ENCODE measurements around the gene CLTCL1.
A peak's percentile ranks its signal among the peaks of the same experiment; 100 is the strongest.
"Not testable (repeated sequence)": the region's sequence is repeated elsewhere in the genome, so short reads cannot be mapped to it uniquely, and the experiment has no call there.

CLTCL1 gene

GRCh38 chr22:19290400-19291217, 910 bp downstream of the CLTCL1 start:
- no peak for DNase-seq (ENCODE audit: low spot score)

- DNase-seq (ENCODE audit: low spot score): peak; percentile 14
Observed at GRCh38 chr22:19289475-19290161, 1.9 kb downstream of the CLTCL1 start.

GRCh38 chr22:19287889-19288288, 3.6 kb downstream of the CLTCL1 start:
- DNase-seq (ENCODE audit: low spot score): no peak

GRCh38 chr22:19287076-19287707, 4.3 kb downstream of the CLTCL1 start:
- no peak for DNase-seq (ENCODE audit: low spot score)

- DNase-seq (ENCODE audit: low spot score): no peak
Observed at GRCh38 chr22:19285831-19286230, 5.7 kb downstream of the CLTCL1 start.

GRCh38 chr22:19279143-19279542, 12.4 kb downstream of the CLTCL1 start:
- not testable (repeated sequence) for DNase-seq (ENCODE audit: low spot score)

GRCh38 chr22:19277785-19278184, 13.7 kb downstream of the CLTCL1 start:
- no peak for DNase-seq (ENCODE audit: low spot score)

GRCh38 chr22:19275919-19276600, 15.5 kb downstream of the CLTCL1 start:
- DNase-seq (ENCODE audit: low spot score): no peak

GRCh38 chr22:19275513-19275912, 16.0 kb downstream of the CLTCL1 start:
- DNase-seq (ENCODE audit: low spot score): no peak

- no peak for DNase-seq (ENCODE audit: low spot score)
Observed at GRCh38 chr22:19275104-19275503, 16.4 kb downstream of the CLTCL1 start.

GRCh38 chr22:19271856-19272535, 19.5 kb downstream of the CLTCL1 start:
- peak; percentile 19 for DNase-seq (ENCODE audit: low spot score)

GRCh38 chr22:19271273-19271855, 20.2 kb downstream of the CLTCL1 start:
- no peak for DNase-seq (ENCODE audit: low spot score)

GRCh38 chr22:19270873-19271272, 20.6 kb downstream of the CLTCL1 start:
- DNase-seq (ENCODE audit: low spot score): no peak

GRCh38 chr22:19266547-19267086, 24.9 kb downstream of the CLTCL1 start:
- no peak for DNase-seq (ENCODE audit: low spot score)

- no peak for DNase-seq (ENCODE audit: low spot score)
Observed at GRCh38 chr22:19265779-19266178, 25.7 kb downstream of the CLTCL1 start.

GRCh38 chr22:19260804-19261203, 30.7 kb downstream of the CLTCL1 start:
- no peak for DNase-seq (ENCODE audit: low spot score)

GRCh38 chr22:19260194-19260593, 31.3 kb downstream of the CLTCL1 start:
- DNase-seq (ENCODE audit: low spot score): no peak

- not testable (repeated sequence) for DNase-seq (ENCODE audit: low spot score)
Observed at GRCh38 chr22:19258968-19259288, 32.6 kb downstream of the CLTCL1 start.

GRCh38 chr22:19258371-19258770, 33.1 kb downstream of the CLTCL1 start:
- DNase-seq (ENCODE audit: low spot score): no peak

- DNase-seq (ENCODE audit: low spot score): not testable (repeated sequence)
Observed at GRCh38 chr22:19256362-19256761, 35.2 kb downstream of the CLTCL1 start.

GRCh38 chr22:19253143-19253542, 38.4 kb downstream of the CLTCL1 start:
- no peak for DNase-seq (ENCODE audit: low spot score)
